Panc1 (cell line): ENCODE data around the gene TMEM151B. TPM values are rescaled to one million over a fixed set of nuclear protein-coding genes. Genes with fewer than 3 reads are reported as not detected.

ENCODE experiments used
- ATAC-seq: fragments of 200-7000 bp; cut with Tn5 transposase; 2 replicates; pipeline ENCODE4 v1.9.1; 2020; ENCODE audit warnings: mild to moderate bottlenecking, moderate library complexity
- BruUV-seq: library from RNA; stranded (reverse); fragments of 400-500 nt; replicated peaks from 2 replicates; lab custom pipeline; 2021; lab: Mats Ljungman, UMichigan
- CTCF ChIA-PET: fragments of 300-600 bp; sonication (Branson Sonifier 250); formaldehyde crosslinking; loops from one replicate; lab custom pipeline; 2022; ENCODE audit warnings: antibody characterized with exemption; lab: Charles Lee
- POLR2A ChIA-PET: fragments of 300-600 bp; sonication (Branson Sonifier 250); formaldehyde crosslinking; loops from one replicate; lab custom pipeline; 2022; ENCODE audit warnings: antibody characterized with exemption; lab: Charles Lee
- DNase-seq: peaks from one replicate; pipeline ENCODE4 v3.0.0-alpha.2; 2010; ENCODE audit warnings: low read depth, low spot score
- H3K27ac ChIP-seq: 2 replicates; pipeline ENCODE4 v1.5.1; 2011; ENCODE audit warnings: mild to moderate bottlenecking, low read length, inconsistent platforms
- H3K27me3 ChIP-seq: fragments of 200-500 bp; sonication (Bioruptor generic); 2 replicates; pipeline ENCODE4 v1.6.0; 2014; ENCODE audit warnings: low read length, inconsistent platforms; ENCODE audit not compliant: control insufficient read depth, insufficient read depth
- H3K36me3 ChIP-seq: fragments of 200-500 bp; sonication (Bioruptor generic); 2 replicates; pipeline ENCODE4 v1.5.1; 2014; ENCODE audit warnings: inconsistent platforms, mild to moderate bottlenecking, low read length, moderate library complexity; ENCODE audit not compliant: control insufficient read depth, insufficient read depth
- H3K4me1 ChIP-seq: 2 replicates; pipeline ENCODE4 v1.5.1; 2011; ENCODE audit warnings: inconsistent platforms, mild to moderate bottlenecking, low read length, moderate library complexity; ENCODE audit not compliant: control insufficient read depth, insufficient read depth
- H3K4me3 ChIP-seq, 2 experiments: 2 replicates each; pipeline ENCODE4 v1.5.1; 2011 to 2012; ENCODE audit warnings: low read depth in 2 of 2, low read length in 2 of 2, mild to moderate bottlenecking in 2 of 2, inconsistent platforms in 1 of 2, moderate library complexity in 1 of 2
- H3K9me3 ChIP-seq: fragments of 200-500 bp; sonication (Bioruptor generic); 2 replicates; pipeline ENCODE4 v1.5.1; 2014; ENCODE audit warnings: low read depth, mild to moderate bottlenecking, inconsistent platforms, low read length, moderate library complexity; ENCODE audit not compliant: control insufficient read depth, insufficient read depth
- POLR2AphosphoS5 ChIP-seq: IDR thresholded peaks from 2 replicates; pipeline ENCODE4 v1.6.1; 2012; ENCODE audit warnings: mild to moderate bottlenecking, low read depth, low read length, moderate library complexity
- SIN3A ChIP-seq: IDR thresholded peaks from 2 replicates; pipeline ENCODE4 v1.6.1; 2012; ENCODE audit warnings: low read depth, mild to moderate bottlenecking, low read length, moderate library complexity, borderline replicate concordance; ENCODE audit not compliant: insufficient read depth
- TCF7L2 ChIP-seq: IDR thresholded peaks from 2 replicates; pipeline ENCODE4 v1.6.1; 2011; ENCODE audit warnings: mild to moderate bottlenecking, low read depth, low read length, inconsistent platforms
- in situ Hi-C: cut with HindIII; loops from 2 replicates; pipeline ENCODE4 v1.10.0; 2016; ENCODE audit warnings: low sequenced_read_pairs, low pct_unique_long_range_greater_than_20kb
- intact Hi-C: fragments of 100-400 bp; cut with micrococcal nuclease; formaldehyde crosslinking; loops from one replicate; pipeline ENCODE4 v1.10.0; 2022; ENCODE audit not compliant: unreplicated experiment
- total RNA-seq: library from RNA; stranded (reverse); gene quantifications from one replicate; pipeline ENCODE4 v1.2.1, GENCODE V29; 2021; ENCODE audit not compliant: unreplicated experiment
- TF ChIP-seq, protein P1 (sequence below), 2 experiments: IDR thresholded peaks; 2 replicates each; pipeline ENCODE4 v1.6.1; 2011 to 2012; ENCODE audit warnings: low read depth in 2 of 2, control low read depth in 1 of 2, low read length in 1 of 2, mild to moderate bottlenecking in 1 of 2, moderate library complexity in 1 of 2; ENCODE audit not compliant: insufficient read depth in 1 of 2
- TF ChIP-seq, protein P2 (sequence below): fragments of 450-650 bp; IDR thresholded peaks from 2 replicates; pipeline ENCODE4 v1.5.1; 2017; ENCODE audit warnings: mild to moderate bottlenecking

Gene TMEM151B
- total RNA-seq, 1 experiment from 2014 or later = 0.18 TPM

DNA sequence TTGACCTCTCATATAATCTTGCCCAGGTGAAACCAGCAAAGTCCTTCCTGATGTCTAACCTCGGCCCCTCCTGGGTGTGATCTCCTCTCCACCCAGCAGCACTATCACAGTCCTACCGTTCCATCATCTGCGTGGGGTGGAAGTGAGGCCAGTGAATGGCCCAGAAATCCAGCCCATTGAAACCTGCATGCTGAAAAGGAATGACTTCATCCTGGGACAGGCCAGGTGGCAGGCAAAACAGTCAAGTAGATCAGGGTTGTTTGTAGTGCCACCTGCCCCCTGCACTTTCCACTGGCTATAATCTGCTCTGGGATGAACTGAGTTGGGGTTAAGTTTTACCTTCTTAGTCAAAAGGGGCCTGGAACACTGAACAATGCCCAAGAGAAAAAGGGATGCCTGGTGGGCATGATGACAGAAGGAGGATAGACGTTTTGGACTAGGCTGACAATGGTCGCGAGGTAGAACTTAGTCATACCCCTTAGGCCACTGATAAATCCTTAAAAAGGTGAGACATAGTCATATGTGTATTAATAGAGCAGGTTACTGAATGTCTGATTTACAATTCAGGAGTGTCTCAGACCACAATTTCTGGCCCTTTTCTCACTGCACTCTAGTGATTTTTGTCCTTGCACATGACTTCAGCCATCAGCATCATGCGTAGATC, 31.4 kb upstream of the TMEM151B start:
- CTCF ChIA-PET = no interaction called here
- TSS peak; percentile 33 for BruUV-seq

DNA sequence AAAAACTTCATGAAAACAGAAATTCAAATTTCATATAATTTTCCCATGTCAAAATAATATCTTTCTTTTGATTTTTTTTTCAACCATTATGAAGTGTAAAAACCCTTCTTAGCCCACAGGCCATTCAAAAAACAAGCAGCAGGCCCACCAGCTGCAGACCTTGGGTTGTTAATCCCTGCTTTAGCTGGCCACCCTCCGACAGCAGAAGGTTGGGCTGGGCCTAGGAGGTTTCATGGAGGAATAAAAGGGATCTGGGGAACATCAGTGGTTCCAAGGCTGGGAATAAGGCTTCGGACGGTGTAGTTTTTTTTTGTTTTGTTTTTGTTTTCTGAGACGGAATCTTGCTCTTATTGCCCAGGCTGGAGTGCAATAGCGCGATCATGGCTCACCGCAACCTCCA, 26.9 kb upstream of the TMEM151B start:
- ChIA-PET POLR2A (no interaction called here), CTCF (no interaction called here)
- Histone ChIP-seq H3K36me3 (peaks cover 14% of the 10 kb centered on the region), H3K27me3 (no peaks in the 10 kb centered on the region), H3K27ac (no peak overlapping the region), H3K4me1 (peaks cover 12% of the 10 kb centered on the region), H3K4me3 (no peak overlapping the region), H3K9me3 (no peaks in the 10 kb centered on the region)
- TF ChIP-seq, protein P1, sequence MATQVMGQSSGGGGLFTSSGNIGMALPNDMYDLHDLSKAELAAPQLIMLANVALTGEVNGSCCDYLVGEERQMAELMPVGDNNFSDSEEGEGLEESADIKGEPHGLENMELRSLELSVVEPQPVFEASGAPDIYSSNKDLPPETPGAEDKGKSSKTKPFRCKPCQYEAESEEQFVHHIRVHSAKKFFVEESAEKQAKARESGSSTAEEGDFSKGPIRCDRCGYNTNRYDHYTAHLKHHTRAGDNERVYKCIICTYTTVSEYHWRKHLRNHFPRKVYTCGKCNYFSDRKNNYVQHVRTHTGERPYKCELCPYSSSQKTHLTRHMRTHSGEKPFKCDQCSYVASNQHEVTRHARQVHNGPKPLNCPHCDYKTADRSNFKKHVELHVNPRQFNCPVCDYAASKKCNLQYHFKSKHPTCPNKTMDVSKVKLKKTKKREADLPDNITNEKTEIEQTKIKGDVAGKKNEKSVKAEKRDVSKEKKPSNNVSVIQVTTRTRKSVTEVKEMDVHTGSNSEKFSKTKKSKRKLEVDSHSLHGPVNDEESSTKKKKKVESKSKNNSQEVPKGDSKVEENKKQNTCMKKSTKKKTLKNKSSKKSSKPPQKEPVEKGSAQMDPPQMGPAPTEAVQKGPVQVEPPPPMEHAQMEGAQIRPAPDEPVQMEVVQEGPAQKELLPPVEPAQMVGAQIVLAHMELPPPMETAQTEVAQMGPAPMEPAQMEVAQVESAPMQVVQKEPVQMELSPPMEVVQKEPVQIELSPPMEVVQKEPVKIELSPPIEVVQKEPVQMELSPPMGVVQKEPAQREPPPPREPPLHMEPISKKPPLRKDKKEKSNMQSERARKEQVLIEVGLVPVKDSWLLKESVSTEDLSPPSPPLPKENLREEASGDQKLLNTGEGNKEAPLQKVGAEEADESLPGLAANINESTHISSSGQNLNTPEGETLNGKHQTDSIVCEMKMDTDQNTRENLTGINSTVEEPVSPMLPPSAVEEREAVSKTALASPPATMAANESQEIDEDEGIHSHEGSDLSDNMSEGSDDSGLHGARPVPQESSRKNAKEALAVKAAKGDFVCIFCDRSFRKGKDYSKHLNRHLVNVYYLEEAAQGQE (IDR thresholded peaks at IDR 0.05; ENCODE audit: insufficient read depth in 1 of 2, low read depth in 2 of 2, low read length in 1 of 2) = no peak
- TF ChIP-seq, protein P2, sequence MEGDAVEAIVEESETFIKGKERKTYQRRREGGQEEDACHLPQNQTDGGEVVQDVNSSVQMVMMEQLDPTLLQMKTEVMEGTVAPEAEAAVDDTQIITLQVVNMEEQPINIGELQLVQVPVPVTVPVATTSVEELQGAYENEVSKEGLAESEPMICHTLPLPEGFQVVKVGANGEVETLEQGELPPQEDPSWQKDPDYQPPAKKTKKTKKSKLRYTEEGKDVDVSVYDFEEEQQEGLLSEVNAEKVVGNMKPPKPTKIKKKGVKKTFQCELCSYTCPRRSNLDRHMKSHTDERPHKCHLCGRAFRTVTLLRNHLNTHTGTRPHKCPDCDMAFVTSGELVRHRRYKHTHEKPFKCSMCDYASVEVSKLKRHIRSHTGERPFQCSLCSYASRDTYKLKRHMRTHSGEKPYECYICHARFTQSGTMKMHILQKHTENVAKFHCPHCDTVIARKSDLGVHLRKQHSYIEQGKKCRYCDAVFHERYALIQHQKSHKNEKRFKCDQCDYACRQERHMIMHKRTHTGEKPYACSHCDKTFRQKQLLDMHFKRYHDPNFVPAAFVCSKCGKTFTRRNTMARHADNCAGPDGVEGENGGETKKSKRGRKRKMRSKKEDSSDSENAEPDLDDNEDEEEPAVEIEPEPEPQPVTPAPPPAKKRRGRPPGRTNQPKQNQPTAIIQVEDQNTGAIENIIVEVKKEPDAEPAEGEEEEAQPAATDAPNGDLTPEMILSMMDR = no peak
- TF ChIP-seq POLR2AphosphoS5 (no peak), SIN3A (no peak), TCF7L2 (no peak)
- intact Hi-C loops = no loop called here
- in situ Hi-C loops = no loop called here
- no TSS peak for BruUV-seq
- ATAC-seq (no peak), DNase-seq (no peak)

More for the DNA sequence above, 31.4 kb upstream of the TMEM151B start:
- in situ Hi-C loops (no loop called here), intact Hi-C loops (loop anchor here (5.0 kb wide), 1 partner anchor 67 kb away; no protein-coding TSS in a partner anchor)
- Histone ChIP-seq H3K36me3 (peaks cover 3% of the 10 kb centered on the region; the same call in 1 of the 2 replicates), H3K4me3 (no peak overlapping the region), H3K27ac (peak overlapping the region; percentile 92; the same call in 1 of the 2 replicates), H3K9me3 (no peaks in the 10 kb centered on the region), H3K27me3 (no peaks in the 10 kb centered on the region), H3K4me1 (peaks cover 44% of the 10 kb centered on the region)
- ATAC-seq (no peak), DNase-seq (no peak)
- POLR2A ChIA-PET = no interaction called here
- TF ChIP-seq POLR2AphosphoS5 (peak; percentile 56; the same call in 1 of the 2 replicates), SIN3A (no peak), TCF7L2 (no peak)
- TF ChIP-seq, protein P2 = no peak
- TF ChIP-seq, protein P1 (IDR thresholded peaks at IDR 0.05; ENCODE audit: insufficient read depth in 1 of 2, low read depth in 2 of 2, low read length in 1 of 2) = no peak
